T-helper 2 cell treated with Interferon-gamma antibody and Interleukin-4, amounts not matched to agents 5 μg/mL and 100 μg/mL, for 36 hours (primary cell): Measurements from ENCODE around the gene LASP1NB.
A peak's percentile ranks its signal among the peaks of the same experiment; 100 is the strongest.
"Not testable (repeated sequence)": the region's sequence is repeated elsewhere in the genome, so short reads cannot be mapped to it uniquely, and the experiment has no call there.

Experiments
- DNase-seq: peaks from one replicate; pipeline ENCODE4 v3.0.0; 2021; ENCODE audit warnings: low spot score
- H3K27ac Mint-ChIP-seq: one replicate; pipeline ENCODE4 v1.8.0; 2021; ENCODE audit warnings: mild to moderate bottlenecking, mixed read lengths
- H3K27me3 Mint-ChIP-seq: one replicate; pipeline ENCODE4 v1.8.0; 2021; ENCODE audit warnings: low read depth, mixed read lengths
- H3K36me3 Mint-ChIP-seq: one replicate; pipeline ENCODE4 v1.8.0; 2021; ENCODE audit warnings: low read depth, mixed read lengths
- H3K4me1 Mint-ChIP-seq: one replicate; pipeline ENCODE4 v1.8.0; 2021; ENCODE audit warnings: low read depth, mixed read lengths
- H3K4me3 Mint-ChIP-seq: one replicate; pipeline ENCODE4 v1.8.0; 2022; ENCODE audit warnings: mild to moderate bottlenecking, moderate library complexity, mixed read lengths
- H3K9me3 Mint-ChIP-seq: one replicate; pipeline ENCODE4 v1.8.0; 2021; ENCODE audit warnings: mixed read lengths

The LASP1NB gene

DNA sequence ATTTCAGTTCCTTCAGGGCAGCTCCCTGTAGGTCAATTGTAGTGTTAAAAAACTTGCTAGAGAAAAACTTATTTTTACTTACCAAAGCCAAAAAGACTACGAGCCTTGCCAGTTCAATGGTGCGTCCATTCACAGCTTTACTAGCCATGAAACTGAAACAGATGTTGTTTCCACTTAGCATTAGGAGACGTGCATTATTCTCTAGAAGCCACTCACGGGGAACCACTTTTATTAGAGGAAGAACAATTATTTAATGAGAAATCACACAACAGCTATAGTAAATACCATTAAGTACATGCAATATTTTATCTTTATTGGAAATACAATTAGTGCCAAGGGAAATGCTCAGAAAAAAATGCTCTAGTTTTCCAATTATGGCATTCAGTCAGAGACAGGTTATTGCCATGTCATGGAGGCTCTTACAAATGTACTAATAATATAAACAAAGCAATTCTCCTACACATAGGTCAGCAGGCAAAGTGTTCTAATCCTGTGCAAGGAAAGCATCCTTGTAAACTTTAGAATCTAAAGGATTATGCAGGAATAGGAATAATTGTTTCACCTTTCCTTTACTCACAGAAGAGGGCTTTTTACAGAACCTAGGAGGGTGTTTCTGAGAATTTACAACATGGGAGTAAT, 17.4 kb downstream of the LASP1NB start:
- DNase-seq, result no peak
- H3K4me3 Mint-ChIP-seq, result no peak overlapping the region
- H3K27ac Mint-ChIP-seq, result no peak overlapping the region
- peaks cover 9% of the 10 kb centered on the region for H3K4me1 Mint-ChIP-seq
- no peaks in the 10 kb centered on the region for H3K36me3 Mint-ChIP-seq
- H3K27me3 Mint-ChIP-seq, result peaks cover 3% of the 10 kb centered on the region
- no peaks in the 10 kb centered on the region for H3K9me3 Mint-ChIP-seq

DNA sequence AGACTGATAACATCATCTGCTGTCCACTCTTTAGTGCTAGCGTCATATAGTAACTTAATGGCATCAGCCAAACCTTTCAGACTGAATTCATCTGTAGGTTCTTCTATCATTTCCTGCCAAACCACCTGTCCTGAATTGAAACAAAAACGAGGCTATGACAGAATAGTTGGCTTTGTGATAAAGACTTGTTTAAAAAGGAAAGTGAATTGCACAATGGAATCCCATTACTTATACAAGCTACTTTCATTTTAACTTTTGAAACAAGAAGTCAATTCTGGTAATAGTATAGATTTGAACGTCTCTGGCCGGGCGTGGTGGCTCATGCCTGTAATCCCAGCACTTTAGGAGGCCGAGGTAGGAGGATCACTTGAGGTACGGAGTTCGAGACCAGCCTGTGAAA, 18.2 kb downstream of the LASP1NB start:
- no peak overlapping the region for H3K4me3 Mint-ChIP-seq
- H3K27me3 Mint-ChIP-seq, result no peaks in the 10 kb centered on the region
- no peaks in the 10 kb centered on the region for H3K9me3 Mint-ChIP-seq
- peaks cover 9% of the 10 kb centered on the region for H3K4me1 Mint-ChIP-seq
- no peak overlapping the region for H3K27ac Mint-ChIP-seq
- no peak for DNase-seq
- no peaks in the 10 kb centered on the region for H3K36me3 Mint-ChIP-seq

DNA sequence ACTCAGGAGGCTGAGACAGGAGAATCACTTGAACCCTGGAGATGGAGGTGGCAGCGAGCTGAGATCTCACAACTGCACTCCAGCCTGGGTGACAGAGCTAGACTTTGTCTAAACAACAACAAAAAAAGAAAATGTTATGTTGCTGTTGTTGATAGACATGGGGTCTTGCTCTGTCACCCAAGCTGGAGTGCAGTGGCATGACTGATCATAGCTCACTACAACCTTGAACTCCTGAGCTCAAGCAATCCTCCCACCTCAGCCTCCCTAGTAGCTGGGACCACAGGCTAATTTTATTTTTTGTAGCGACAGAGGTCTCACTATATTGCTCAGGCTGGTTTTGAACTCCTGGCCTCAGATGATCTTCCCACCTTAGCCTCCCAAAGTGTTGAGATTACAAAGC, 21.8 kb downstream of the LASP1NB start:
- Mint-ChIP-seq H3K27ac (no peak overlapping the region), H3K9me3 (no peaks in the 10 kb centered on the region), H3K36me3 (no peaks in the 10 kb centered on the region), H3K4me3 (no peak overlapping the region), H3K27me3 (no peaks in the 10 kb centered on the region), H3K4me1 (peaks cover 9% of the 10 kb centered on the region)
- no peak for DNase-seq

DNA sequence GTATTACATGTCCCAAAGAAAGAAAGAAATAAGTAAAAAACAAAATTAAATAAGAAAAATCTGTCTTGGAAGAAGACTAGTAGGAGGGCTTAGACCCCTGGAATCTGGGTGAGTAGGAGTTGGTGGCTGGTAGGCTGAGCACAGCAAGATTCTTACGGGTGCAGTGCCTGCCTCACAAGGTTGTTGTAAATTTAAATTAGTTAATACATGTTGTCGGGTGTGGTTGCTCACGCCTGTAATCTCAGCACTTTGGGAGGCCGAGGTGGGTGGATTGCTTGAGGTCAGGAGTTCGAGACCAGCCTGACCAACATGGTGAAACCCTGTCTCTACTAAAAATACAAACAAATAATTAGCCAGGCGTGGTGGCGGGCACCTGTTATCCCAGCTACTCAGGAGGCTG, 28.4 kb downstream of the LASP1NB start:
- not testable (repeated sequence) for DNase-seq, H3K4me1 Mint-ChIP-seq, H3K9me3 Mint-ChIP-seq, H3K27ac Mint-ChIP-seq, H3K36me3 Mint-ChIP-seq, H3K4me3 Mint-ChIP-seq, H3K27me3 Mint-ChIP-seq

DNA sequence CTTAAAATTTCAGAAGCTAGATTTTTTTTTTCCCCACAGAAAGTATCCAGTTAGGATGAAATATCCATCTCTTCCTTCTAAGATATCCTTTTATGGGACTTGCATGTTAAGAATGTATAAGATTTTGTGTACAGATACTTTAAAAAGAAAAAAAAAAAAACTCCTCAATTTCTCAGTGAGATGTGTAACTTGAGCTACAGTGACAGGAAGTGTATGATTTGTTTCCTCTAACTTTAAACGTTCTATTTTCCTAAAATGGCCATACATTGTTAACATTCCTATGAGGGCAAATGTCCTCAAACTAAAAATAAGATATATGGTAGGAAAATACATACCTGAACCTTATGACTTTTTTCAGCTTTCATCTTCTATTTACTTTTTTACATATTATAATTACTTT, 32.9 kb downstream of the LASP1NB start:
- Mint-ChIP-seq H3K27ac (no peak overlapping the region), H3K27me3 (no peaks in the 10 kb centered on the region), H3K4me1 (peaks cover 11% of the 10 kb centered on the region), H3K9me3 (no peaks in the 10 kb centered on the region), H3K4me3 (no peak overlapping the region), H3K36me3 (no peaks in the 10 kb centered on the region)
- DNase-seq, result no peak

DNA sequence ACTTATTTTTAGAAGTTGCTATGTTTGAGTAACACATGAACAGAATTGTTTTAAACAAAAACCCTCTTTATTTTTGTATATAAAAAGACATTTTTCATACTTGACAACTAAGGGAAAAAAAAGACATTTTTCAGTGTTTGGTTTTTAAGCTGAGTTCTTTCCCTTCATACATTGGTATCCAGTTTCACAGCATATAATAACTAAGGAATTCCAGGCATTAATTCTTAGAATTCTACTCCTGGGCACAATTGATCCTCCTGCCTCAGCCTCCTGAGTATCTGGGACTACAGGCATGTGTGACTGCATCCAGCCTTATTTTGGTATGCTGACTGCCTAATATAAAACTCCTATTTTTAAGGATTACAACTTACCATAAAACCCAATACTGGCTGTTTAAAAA, 33.3 kb downstream of the LASP1NB start:
- no peaks in the 10 kb centered on the region for H3K36me3 Mint-ChIP-seq

DNA sequence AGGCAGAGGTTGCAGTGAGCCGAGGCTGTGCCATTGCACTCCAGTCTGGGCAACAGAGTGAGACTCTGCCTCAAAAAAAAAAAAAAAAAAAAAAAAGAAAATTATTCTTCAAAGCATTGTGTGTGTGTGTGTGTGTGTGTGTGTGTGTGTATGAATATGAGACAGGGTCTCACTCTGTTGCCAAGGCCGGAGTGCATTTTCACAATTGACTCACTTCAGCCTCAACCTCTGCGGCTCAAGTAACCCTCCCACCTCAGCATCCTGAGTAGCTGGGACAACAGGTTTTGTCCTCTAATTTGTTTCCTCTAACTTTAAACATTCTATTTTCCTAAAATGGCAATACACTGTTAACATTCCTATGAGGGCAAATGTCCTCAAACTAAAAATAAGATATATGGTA, 34.1 kb downstream of the LASP1NB start:
- Mint-ChIP-seq H3K27ac (no peak overlapping the region), H3K4me3 (no peak overlapping the region), H3K4me1 (peaks cover 11% of the 10 kb centered on the region), H3K9me3 (no peaks in the 10 kb centered on the region), H3K36me3 (no peaks in the 10 kb centered on the region), H3K27me3 (no peaks in the 10 kb centered on the region)
- no peak for DNase-seq

More for the DNA sequence above, 33.3 kb downstream of the LASP1NB start:
- no peak overlapping the region for H3K4me3 Mint-ChIP-seq
- no peaks in the 10 kb centered on the region for H3K9me3 Mint-ChIP-seq
- DNase-seq, result no peak
- H3K27me3 Mint-ChIP-seq, result no peaks in the 10 kb centered on the region
- no peak overlapping the region for H3K27ac Mint-ChIP-seq
- peaks cover 11% of the 10 kb centered on the region for H3K4me1 Mint-ChIP-seq

DNA sequence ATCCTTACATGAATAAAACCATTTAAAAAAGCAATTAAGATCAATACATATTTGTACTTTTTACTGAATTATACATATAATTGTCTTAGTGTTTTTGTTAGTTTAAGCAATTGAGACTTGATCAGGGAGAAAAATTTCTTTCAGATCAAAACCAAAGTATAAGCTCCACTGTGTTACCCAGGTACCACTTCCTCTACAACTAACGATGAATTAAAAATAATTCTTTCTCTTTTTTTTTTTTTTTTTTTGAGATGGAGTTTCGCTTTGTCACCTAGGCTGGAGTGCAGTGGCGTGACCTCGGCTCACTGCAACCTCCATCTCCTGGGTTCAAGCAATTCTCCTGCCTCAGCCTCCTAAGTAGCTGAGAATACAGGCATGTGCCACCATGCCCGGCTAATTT, 35.0 kb downstream of the LASP1NB start:
- Mint-ChIP-seq H3K27me3 (no peaks in the 10 kb centered on the region), H3K9me3 (no peaks in the 10 kb centered on the region), H3K4me3 (peak overlapping the region; percentile 5), H3K36me3 (no peaks in the 10 kb centered on the region), H3K27ac (no peak overlapping the region), H3K4me1 (peaks cover 11% of the 10 kb centered on the region)
- DNase-seq, result no peak

DNA sequence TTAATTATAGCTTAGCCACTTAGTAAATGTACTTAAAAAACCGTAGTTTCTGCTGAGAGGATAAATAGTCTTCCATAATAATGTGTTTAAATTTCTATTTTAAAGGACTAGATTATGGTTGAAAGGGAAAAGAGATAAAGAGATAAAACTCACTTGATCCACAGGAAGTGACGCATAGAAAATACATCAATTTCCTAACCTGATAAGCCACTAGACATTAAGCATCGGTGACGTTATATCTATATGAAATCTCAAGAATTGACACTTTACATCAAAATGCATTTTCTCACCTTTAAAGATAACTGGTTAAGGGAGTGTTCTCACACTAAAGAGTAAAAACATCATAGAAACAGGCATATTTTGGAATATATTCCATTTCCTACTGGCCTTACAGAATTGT, 36.0 kb downstream of the LASP1NB start:
- Mint-ChIP-seq H3K36me3 (no peaks in the 10 kb centered on the region), H3K27ac (no peak overlapping the region), H3K4me1 (peaks cover 11% of the 10 kb centered on the region), H3K27me3 (no peaks in the 10 kb centered on the region), H3K9me3 (no peaks in the 10 kb centered on the region), H3K4me3 (no peak overlapping the region)
- DNase-seq, result no peak

DNA sequence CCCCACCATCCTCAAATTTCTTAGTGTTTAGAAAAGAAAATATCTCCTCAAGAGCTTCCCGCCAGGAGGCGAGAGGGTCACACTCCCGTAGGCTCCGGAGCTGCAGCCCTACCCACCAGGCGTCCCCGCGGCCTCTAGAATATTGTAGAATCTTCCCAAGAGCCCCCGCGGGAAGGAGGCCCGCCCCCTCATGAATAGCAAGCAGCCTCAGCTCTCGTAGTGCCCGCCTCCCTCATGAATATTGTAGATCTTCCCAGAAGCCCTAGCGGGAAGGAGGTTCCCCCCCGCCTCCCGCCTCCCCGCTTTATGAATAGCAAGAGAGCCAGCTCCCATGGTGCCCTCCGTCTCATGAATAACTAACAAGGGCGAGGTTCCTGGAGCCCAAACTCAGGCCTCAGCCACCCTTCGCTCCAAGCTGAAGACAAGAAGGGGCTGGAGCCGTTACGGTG, 41.9 kb downstream of the LASP1NB start, which contains the start of gene FBXO47:
FBXO47 (minus strand) TSS at position 114 of the 449 bp plus-strand sequence. CDS start 4,378 bp downstream, outside the sequence.
- peaks cover 8% of the 10 kb centered on the region for H3K27me3 Mint-ChIP-seq
- DNase-seq, result peak; percentile 73
- H3K9me3 Mint-ChIP-seq, result no peaks in the 10 kb centered on the region
- peaks cover 10% of the 10 kb centered on the region for H3K4me1 Mint-ChIP-seq
- H3K36me3 Mint-ChIP-seq, result no peaks in the 10 kb centered on the region
- H3K4me3 Mint-ChIP-seq, result peak within 1 kb of the TSS; percentile 76
- H3K27ac Mint-ChIP-seq, result peak within 1 kb of the TSS; percentile 60

DNA sequence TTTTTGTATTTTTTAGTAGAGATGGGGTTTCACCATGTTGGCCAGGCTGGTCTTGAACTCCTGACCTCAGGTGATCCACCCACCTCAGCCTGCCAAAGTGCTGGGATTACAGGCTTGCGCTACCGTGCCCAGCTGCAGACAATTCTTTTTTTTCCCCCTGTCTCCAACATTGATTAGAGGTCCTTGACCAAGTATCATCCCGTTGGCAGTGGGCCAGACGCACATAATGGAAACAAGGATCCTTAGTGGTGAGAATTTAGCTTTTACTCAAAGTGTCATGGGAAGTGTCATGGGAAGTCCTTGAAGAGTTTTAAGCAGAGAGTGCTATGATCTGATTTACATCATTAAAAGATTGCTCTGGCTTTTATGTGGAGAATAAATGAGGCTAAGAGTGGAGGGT, 43.9 kb downstream of the LASP1NB start:
- peaks cover 10% of the 10 kb centered on the region for H3K4me1 Mint-ChIP-seq
- no peaks in the 10 kb centered on the region for H3K9me3 Mint-ChIP-seq

DNA sequence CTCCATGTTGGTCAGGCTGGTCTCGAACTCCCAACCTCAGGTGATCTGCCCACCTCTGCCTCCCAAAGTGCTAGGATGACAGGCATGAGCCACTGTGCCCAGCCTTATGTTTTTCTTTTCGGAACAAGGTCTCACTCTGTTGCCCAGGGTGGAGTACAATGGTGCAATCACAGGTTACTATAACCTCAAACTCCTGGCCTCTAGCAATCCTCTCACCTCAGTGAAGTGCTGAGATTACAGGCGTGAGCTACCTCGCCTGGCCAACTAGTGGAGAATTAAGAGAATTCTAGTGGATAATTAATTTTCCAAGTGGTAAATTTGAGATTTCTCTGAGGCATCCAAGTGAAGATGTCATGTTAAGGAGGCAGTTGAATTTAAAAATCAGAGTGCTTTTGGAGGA, 44.7 kb downstream of the LASP1NB start:
- H3K4me3 Mint-ChIP-seq, result no peak overlapping the region
- H3K36me3 Mint-ChIP-seq, result no peaks in the 10 kb centered on the region
- no peak overlapping the region for H3K27ac Mint-ChIP-seq
- peaks cover 11% of the 10 kb centered on the region for H3K27me3 Mint-ChIP-seq
- DNase-seq, result no peak
- no peaks in the 10 kb centered on the region for H3K9me3 Mint-ChIP-seq
- peaks cover 10% of the 10 kb centered on the region for H3K4me1 Mint-ChIP-seq

More for the DNA sequence above, 43.9 kb downstream of the LASP1NB start:
- Mint-ChIP-seq H3K4me3 (no peak overlapping the region), H3K36me3 (no peaks in the 10 kb centered on the region), H3K27me3 (peaks cover 11% of the 10 kb centered on the region), H3K27ac (no peak overlapping the region)
- no peak for DNase-seq

DNA sequence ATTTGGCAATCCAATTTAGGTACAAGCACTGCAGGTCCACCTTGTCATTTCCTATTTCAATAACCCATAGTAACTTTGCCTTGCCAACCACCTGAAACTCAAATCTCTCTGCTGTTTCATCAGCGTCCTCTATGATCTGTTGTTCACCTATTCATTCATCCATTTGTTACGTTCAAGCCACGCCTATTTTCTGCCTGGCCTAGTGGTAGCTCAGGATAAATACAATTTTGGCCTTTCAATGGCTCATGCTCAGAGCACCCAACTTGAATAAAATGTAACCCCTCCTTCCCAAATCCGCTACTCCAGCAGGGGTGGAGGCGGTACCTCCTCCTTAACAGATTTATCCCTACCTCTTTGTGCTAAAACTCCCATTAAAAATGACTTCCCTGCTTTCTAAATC, 45.4 kb downstream of the LASP1NB start:
- H3K4me1 Mint-ChIP-seq, result peaks cover 10% of the 10 kb centered on the region
- DNase-seq, result no peak
- H3K27me3 Mint-ChIP-seq, result peaks cover 11% of the 10 kb centered on the region

DNA sequence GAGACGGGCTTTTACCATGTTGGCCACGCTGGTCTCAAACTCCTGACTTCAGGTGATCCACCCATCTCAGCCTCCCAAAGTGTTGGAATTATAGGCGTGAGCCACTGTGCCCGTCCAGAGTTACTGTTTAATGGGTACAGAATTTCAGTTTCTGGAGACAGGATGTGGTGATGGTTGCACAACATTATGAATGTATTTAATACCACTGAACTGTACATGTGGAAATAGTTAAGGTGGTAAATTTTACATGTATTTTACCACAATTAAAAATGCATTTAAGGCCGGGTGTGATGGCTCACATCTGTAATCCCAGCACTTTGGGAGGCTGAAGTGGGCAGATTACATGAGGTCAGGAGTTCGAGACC, 50.8 kb downstream of the LASP1NB start:
- not testable (repeated sequence) for DNase-seq, H3K27ac Mint-ChIP-seq, H3K27me3 Mint-ChIP-seq, H3K9me3 Mint-ChIP-seq, H3K4me3 Mint-ChIP-seq, H3K4me1 Mint-ChIP-seq, H3K36me3 Mint-ChIP-seq

More for the DNA sequence above, 45.4 kb downstream of the LASP1NB start:
- H3K36me3 Mint-ChIP-seq, result no peaks in the 10 kb centered on the region
- H3K9me3 Mint-ChIP-seq, result no peaks in the 10 kb centered on the region
- H3K4me3 Mint-ChIP-seq, result no peak overlapping the region
- H3K27ac Mint-ChIP-seq, result no peak overlapping the region

DNA sequence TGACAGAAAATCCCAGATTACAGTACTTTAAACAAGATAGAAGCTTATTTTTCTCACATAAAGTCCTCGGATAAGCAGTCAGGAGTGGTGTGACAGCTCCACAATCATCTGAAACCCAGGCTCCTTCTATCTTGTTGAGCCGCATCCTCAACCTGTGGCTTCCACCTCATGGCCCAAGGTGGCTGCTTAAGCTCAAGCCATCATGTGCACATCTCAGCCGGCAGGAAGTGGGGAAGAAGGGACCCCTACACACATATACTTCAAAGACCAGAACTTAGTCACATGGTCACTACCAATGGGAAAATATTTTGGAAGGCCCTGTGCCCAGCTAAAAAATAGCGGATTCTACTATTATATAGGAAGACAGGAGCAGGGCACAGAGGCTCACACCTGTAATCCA, 52.8 kb downstream of the LASP1NB start:
- Mint-ChIP-seq H3K9me3 (no peaks in the 10 kb centered on the region), H3K4me1 (peaks cover 7% of the 10 kb centered on the region), H3K27ac (no peak overlapping the region), H3K4me3 (no peak overlapping the region), H3K27me3 (peaks cover 8% of the 10 kb centered on the region), H3K36me3 (no peaks in the 10 kb centered on the region)
- DNase-seq, result no peak
